ENCODE data around the gene DNLZ.

The DNLZ gene

DNA sequence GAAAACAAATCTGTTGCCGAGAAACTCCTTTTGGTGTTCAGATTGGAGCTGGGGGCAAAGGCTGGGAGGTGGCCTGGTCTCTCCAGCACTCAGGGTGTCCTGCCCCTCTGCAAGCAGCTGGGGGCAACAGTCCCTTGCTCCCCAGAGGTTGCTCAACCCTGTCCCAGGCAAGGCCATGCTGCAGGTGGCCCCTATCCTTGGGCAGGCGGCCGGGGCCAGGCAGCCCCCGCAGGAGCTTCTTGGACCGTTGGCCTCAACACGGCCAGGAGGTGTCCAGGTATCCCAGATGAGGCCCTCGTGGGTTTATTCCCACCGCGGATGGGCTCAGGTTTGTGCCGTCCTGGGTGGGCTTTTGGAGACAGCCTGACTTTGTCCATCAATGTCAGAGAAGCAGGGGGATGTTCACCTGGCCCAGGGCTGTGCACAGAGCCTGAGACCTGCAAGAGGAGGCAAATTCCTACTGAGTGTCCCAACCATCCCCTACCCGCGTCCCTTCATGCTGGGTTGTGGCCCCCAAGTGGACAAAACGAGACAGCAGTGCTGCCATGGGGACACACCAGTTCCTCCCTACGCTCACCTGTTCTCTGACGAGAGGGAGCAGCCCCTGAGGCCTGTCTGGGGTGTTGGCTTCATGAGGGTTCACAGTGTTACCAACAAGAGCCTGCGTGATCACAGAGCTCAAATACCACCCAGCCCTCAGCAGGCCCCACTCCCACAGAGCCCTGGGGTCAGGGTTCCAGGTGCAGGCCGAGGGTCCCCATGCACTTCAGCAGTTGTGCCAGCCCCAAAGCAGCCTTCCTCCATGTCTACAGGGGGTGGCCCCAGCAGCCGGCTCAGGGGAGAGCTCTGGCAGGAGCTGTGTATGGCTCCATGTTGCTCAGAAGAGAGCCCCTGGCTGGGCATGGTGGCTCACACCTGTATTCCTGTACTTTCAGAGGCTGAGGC is 50.2 kb downstream of the DNLZ start:
- no peak for DNase-seq

- no peak for DNase-seq
Observed at GRCh38 chr9:136312436-136312835, 51.1 kb downstream of the DNLZ start.

GRCh38 chr9:136312009-136312375 is 51.6 kb downstream of the DNLZ start:
- DNase-seq: no peak

- DNase-seq: no peak
Observed at GRCh38 chr9:136311051-136312008, 52.2 kb downstream of the DNLZ start.

DNA sequence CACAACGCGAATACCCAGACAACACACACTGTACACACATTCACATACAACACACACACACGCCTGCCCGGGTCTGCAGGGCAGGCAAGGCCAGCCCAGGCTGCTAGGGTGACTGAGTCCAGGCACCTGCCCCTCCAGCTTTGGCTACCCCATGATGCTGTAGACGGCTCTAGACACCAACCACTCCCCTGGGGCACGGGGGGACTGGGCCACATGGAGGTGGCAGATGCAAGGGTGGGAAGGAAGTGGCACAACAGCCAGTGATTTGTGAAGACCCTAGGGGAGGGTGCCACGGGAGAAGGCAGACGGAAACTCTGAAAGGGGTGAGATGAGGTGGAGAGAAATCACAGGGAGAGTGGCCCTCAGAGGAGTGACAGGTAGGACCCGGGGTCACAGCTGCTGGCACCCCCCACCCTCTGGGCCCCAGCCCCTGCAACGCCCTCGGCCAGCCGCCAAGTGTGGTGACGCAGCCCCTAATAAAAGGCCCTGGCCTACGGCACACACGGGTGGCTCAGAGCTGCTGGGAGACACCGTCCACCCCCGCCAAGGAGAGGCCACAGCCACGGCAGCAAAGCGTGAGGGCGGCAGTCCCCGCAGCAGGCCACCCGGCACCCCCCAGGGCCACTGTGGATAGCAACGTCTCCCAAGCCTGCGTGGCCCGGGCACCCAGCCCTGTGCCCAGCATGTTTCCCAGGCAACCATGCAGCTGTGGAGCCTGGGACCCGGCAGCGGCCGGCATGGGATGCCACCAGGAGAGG is 53.1 kb downstream of the DNLZ start:
- no peak for DNase-seq

GRCh38 chr9:136309806-136310220 is 53.7 kb downstream of the DNLZ start:
- DNase-seq: no peak
